Central memory CD4-positive, alpha-beta T cell (primary cell): ENCODE data around the gene NWD2.
"Not testable (repeated sequence)": the region's sequence is repeated elsewhere in the genome, so short reads cannot be mapped to it uniquely, and the experiment has no call there.

ENCODE experiments used
- DNase-seq: peaks from one replicate; pipeline ENCODE4 v3.0.0; 2022
- total RNA-seq, 3 experiments: gene quantifications; one replicate each; lab custom pipeline; 2026; lab: John Stamatoyannopoulos, UW

The NWD2 gene
- 0 reads per million in 3 experiments for total RNA-seq

- DNase-seq: no peak
These were observed at the start of gene NWD2 for GRCh38 chr4:37244583-37245390. Gene NWD2, plus strand, starts transcription at chr4:37244743. Its CDS starts 325 bp downstream, at chr4:37245068.

- no peak for DNase-seq
These were observed 46.6 kb upstream of the NWD2 start for GRCh38 chr4:37197899-37198298.

- DNase-seq: not testable (repeated sequence)
These were observed 39.8 kb upstream of the NWD2 start for GRCh38 chr4:37204740-37205139.

- DNase-seq: no peak
These were observed 28.3 kb upstream of the NWD2 start for GRCh38 chr4:37216209-37216608.

GRCh38 chr4:37219242-37219641 is 25.3 kb upstream of the NWD2 start:
- DNase-seq: no peak

GRCh38 chr4:37219990-37220389 is 24.6 kb upstream of the NWD2 start:
- DNase-seq: no peak

GRCh38 chr4:37220685-37221084 is 23.9 kb upstream of the NWD2 start:
- DNase-seq: no peak

GRCh38 chr4:37223732-37224131 is 20.8 kb upstream of the NWD2 start:
- DNase-seq: no peak

- DNase-seq: no peak
These were observed 19.7 kb upstream of the NWD2 start for GRCh38 chr4:37224854-37225253.

- no peak for DNase-seq
These were observed 18.8 kb upstream of the NWD2 start for GRCh38 chr4:37225778-37226177.

- no peak for DNase-seq
These were observed 12.2 kb upstream of the NWD2 start for GRCh38 chr4:37232315-37232714.

- DNase-seq: no peak
These were observed 8.4 kb upstream of the NWD2 start for GRCh38 chr4:37236165-37236564.

- DNase-seq: no peak
These were observed 2.9 kb upstream of the NWD2 start for GRCh38 chr4:37241647-37242046.

GRCh38 chr4:37243051-37243450 is 1.5 kb upstream of the NWD2 start:
- no peak for DNase-seq

GRCh38 chr4:37243722-37244582 is 591 bp upstream of the NWD2 start:
- DNase-seq: no peak

GRCh38 chr4:37245391-37245954 is 930 bp downstream of the NWD2 start:
- DNase-seq: no peak

GRCh38 chr4:37246891-37247290 is 2.3 kb downstream of the NWD2 start:
- no peak for DNase-seq

GRCh38 chr4:37258221-37258620 is 13.7 kb downstream of the NWD2 start:
- DNase-seq: no peak

GRCh38 chr4:37268319-37268718 is 23.8 kb downstream of the NWD2 start:
- DNase-seq: no peak

- no peak for DNase-seq
These were observed 34.6 kb downstream of the NWD2 start for GRCh38 chr4:37279121-37279520.

GRCh38 chr4:37279894-37280592 is 35.5 kb downstream of the NWD2 start:
- no peak for DNase-seq

GRCh38 chr4:37299468-37299867 is 54.9 kb downstream of the NWD2 start:
- no peak for DNase-seq

GRCh38 chr4:37304612-37305011 is 60.1 kb downstream of the NWD2 start:
- DNase-seq: no peak
